GM20431 (cell line): ENCODE results near the gene SMPD1.

Experiments
- in situ Hi-C: fragments of 300-500 bp; cut with MseI, MboI; formaldehyde crosslinking; loops from one replicate; pipeline ENCODE4 v1.15.0; 2020; ENCODE audit warnings: low sequenced_read_pairs; ENCODE audit not compliant: unreplicated experiment

Gene SMPD1

DNA sequence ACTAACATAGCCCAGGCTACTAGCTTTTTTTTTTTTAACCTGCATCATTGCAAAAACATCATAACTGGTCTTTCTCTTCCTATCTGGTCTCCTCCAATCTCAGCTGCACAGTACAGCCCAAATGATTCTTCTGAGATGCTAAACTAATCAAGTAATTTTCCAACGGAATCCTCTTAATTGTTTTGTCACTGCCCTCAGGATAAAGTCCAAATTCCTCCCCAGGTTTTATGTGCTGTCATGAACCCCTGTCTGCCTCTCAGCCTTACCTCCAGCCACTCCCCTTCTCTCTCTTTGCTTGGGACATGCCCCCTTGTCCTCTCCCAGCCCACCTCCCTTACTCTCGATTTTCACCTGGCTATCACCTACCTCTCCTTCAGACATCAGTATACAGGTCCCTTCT, 16.1 kb downstream of the SMPD1 start:
- in situ Hi-C loops: no loop called here

DNA sequence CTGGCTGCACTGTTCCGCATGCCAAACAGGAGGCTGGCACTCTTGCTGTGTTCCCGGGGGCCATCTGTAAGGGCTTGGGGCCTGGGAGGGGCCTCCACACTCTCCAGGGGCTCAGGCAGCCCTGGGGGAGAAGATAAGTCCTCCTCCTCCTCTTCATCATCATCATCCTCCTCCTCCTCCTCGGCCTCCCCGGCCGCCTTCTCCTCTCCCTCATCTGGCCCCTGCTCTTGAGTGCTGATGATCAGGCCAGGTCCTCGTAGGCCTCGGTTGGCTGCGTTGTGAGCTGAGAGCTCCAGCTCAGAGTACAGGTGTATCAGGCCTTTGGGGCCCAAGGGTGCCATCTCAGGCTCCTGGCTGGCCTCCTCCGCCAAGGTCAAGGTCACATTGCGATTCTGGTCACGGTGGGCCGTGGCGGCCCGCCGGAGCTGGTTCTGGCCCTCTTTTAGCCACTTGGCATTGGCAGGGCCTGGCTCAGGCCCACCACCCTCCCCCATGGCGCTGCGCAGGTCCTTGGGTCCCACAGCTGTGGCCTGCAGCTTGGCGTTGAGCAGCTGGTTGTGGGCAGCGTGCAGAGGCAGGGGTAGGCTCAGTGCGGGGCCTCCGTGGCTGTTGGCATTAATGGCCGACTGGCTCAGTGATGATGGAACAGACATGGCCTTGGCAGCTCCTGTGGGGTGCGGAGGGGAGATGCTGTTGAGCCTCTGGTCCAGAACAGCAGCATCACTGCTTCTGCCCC, 20.6 kb downstream of the SMPD1 start:
- in situ Hi-C loops: no loop called here

DNA sequence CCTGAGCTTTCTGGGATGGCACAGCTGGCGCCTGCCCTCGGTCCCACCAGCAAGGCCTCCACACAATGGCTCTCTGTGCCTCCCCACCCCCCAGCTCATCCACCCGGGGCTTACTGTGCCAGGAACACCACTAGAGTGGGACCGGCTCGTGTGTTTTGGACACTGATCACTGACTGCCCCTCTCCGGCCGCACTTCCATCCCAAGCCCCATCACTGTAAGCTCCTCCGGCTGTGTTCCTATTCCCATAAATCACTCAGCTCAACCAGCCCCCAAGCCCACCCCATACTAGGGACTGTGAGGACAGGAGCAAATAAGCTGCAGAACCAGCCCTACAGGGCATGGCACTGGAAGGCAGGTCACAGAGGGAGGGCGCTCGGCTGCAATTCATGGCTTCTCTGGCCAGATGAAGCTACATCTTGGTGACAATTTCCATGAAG, 21.3 kb downstream of the SMPD1 start:
- in situ Hi-C loops: no loop called here

DNA sequence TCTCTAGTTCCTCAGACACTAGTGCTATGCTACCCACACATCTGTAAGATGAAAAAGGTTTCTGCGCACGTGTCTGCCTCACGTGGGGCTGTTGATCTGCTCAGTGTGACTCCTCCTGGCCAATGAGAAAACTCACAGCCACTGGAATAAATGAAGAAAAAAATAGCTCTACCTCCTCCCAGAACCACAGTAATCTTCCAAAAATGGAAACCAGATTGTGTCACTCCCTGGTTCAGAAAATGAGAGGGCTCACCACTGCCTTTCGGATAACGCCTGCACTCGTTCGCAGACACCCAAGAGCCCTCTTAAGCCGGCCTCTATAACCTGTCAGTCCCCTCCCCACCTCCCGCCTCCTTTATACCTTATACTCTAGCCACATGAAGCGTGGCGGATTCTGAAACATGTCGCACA, 23.5 kb downstream of the SMPD1 start:
- in situ Hi-C loops: no loop called here

DNA sequence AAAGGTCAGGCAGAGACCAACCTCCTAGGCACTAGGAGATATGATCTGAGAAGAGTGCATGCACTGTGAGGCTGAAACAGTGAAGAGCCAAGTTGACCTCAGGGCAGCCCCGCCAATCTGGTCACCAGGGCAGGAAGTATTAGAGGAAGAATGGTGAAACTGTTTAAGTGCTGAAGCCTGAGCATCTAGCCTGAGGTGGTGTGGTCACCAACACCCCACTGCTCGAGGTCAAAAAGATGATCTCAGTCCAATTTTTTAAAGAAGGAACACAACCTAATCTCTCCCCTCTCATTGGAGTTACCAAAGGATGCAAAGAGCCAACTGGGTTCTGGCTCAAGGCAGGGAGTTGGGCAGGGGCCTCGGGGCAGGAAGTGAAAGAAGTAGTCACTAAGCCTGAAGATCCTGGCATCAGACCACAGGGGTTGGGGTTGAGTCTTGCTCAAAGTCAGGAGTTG, 24.6 kb downstream of the SMPD1 start:
- in situ Hi-C loops: no loop called here

DNA sequence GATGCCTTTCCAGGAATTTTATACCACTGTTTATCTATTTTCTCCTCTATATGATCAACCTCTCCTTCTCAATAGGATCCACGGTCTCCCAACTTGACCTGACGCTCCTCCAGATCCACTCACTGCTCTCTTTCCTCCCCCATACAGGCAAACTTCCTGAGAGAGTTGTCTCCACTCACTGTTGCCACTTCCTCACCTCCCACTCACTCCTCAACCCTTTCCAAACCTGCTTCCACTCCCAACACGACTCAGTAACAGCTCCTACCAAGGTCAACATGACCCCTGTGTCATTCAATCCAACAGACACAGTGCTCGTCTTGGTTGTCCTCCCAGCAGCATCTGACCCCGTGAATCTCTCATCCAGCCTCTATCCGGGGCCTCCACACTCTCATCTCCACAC, 25.5 kb downstream of the SMPD1 start:
- in situ Hi-C loops: no loop called here

DNA sequence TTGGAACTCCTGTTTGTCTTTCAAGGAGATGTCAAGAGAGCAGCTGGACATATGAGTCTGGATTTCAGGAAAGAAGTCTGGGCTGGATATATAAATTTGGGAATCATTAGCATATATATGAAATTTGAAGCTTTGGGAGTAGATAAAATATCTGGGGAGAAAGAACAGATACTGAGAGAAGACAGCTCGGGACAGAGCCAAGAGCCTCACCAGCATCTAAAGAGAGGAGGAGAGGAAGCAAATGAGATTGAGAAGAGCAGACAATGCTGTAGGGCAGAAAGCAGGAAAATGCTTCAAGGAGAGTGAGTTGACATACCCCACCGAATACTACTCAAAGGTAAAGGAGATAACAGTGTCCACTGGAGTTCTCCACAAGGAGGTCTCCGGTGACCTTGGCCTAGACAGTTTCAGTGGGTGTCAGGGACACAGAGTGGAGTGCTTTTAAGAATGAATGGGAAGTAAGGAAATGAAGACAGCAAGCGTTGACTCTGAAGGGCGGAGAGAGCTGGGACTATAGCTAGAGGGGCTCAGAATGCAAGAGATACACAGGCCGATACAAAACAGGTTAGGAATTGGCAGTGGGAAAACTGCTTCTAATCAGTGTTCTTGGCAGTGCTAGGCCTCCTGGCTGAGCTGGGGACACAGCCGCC, 27.8 kb downstream of the SMPD1 start:
- in situ Hi-C loops: no loop called here

DNA sequence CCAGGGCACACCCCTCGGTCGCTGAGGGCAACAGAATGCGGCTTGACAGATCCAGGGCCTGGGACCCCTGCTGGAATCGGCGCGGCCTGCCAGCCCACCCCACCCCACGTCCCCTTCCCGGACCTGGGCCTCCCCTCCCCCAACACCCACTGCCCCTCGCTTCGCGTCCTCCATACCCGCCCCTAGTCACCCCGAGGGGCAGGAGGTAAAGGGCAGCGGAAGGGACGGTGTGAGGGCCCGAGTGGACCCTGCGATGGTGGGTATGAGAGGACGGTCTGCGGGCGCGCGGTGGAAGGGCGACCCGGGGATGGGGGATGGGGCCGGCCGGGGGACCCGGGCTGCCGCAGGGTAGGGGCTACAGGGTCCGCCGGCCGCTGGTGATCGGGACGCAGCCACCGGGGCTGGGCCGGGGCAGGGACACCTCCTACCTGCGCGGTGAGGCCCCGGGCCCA, 28.3 kb downstream of the SMPD1 start:
- in situ Hi-C loops: no loop called here

DNA sequence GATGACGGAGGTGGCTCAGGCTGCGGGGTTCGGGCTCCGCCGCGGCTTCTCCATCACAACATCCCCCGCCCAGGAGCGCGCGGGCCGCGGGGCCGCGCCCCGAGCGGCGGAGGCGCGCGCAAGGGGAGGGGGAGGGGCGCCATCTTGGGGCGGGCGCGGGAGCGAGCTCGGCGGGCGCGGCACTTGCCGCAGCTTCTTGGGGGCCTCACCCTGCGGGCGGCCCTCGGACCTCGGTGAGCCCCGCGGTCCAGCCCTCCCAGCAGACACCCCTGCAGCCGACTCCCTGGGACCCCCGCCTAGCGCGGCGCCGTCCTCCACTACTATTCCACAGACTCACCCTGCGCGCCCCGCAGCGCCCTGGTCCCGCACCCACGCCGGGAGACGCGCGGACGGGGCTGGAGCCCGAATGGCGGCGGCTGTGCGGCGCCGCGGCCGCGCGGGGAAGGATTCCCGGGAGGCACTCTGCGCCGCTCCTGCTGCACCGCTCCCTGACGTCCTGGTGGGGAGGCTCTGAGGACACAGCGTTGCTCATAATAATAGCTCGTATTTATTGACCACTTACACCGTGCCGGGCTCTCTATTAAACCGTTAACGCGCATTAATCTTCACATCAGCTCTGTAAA, 28.8 kb downstream of the SMPD1 start, which contains the start of gene APBB1:
TSS of gene APBB1 (minus strand) at position 86 of the 623 bp plus-strand sequence. CDS start 7,747 bp downstream, outside the sequence.
- in situ Hi-C loops: no loop called here

DNA sequence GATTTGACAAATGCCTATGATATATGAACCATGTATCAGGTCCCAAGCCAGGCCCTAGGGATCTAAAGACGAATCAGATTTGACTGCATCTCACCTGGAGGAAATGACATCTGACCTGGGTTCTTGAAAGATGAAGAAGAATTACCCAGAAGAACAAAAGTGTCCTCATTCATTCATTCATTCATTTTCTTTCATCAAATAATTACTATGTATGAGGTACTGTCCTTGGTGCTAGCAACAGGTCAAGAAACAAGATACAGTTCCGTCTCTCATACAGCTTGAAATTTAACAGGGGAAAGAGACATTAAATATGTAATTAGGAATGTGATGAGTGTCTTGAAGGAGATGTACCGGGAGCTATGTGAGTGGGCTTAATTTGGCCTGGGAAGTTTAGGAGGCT, 30.4 kb downstream of the SMPD1 start:
- in situ Hi-C loops: no loop called here

DNA sequence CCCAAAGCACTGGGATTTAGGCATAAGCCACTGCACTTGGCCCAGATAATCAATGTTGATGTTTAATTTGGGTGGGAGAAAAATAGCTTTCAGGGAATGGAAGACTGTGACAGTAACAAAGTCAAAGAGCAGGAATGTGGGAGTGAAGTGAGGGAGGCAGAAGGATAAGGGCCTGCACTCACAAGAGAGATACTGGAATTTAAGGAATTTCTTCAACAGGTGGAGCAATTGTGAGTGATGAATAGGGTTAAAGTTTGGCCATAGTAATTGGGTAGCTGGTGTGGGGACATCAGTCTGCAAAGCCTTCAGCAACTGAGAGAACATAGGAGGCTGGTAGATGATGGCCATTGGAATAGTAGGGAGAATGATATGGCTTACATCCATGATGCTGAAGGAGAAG, 37.2 kb downstream of the SMPD1 start:
- in situ Hi-C loops: no loop called here

DNA sequence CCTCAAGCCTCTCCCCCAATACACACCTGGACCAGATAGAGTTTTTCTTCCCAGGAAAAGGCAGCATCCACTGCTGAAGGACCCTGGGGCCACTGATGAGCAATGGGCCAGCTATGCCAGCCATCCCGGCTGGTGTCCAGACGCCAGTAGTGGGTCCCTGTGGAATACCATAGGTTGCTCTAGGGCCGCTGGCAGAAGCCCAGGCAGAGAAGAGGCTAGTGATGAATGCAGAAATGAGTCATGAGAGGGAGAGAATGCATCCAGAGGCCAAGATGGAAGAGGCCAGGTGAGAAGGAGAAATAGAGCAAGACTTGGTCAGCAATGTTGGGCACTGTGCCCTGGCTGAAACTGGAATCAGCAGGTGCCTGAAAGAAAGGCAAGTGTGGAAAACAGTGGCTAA, 41.6 kb downstream of the SMPD1 start:
- in situ Hi-C loops: no loop called here

DNA sequence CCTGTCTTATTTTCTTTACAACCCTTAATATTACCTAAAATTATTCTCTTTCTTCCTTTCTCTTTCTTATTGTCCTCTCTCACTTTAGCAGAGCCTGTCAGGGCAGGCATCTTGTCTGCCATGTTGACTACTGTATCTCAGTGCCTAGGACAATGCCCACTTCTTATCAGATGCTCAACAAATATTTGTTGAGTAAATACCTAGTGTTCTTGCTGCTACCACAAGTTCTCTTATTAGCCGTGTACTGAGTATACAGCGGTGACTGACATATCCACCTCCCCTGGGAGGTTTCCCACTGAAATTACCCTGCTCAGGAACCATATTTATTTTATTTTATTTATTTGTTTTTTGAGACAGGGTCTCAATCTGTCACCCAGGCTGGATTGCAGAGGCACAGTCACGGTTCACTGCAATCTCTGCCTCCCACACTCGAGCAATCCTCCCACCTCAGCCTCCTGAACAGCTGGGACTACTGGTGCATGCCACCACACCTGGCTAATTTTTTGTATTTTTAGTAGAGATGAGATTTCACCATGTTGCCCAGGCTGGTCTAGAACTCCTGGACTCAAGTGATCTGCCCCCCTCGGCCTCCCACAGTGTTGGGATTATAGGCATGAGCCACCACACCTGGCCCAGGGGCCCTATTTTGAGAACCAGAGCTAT, 43.9 kb downstream of the SMPD1 start:
- in situ Hi-C loops: no loop called here

DNA sequence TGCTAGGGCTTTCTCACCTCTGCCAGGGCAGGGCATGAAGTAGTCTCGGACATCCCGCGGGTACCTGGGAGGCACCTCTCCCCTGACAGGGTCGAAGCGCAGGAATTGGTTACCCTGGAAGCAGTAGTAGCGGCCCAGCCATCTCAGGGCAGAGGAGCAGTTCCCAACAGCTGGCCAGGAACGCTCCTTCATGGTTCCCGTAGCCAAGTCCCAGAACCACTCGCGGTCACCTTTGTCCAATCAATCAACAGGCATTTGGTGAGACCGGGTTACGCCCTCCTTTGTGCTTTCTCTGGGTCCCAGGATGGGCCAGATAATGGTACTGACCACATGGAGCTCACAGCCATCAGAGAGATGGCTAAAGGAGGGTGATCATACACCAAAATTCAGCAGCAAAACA, 47.1 kb downstream of the SMPD1 start:
- in situ Hi-C loops: no loop called here

DNA sequence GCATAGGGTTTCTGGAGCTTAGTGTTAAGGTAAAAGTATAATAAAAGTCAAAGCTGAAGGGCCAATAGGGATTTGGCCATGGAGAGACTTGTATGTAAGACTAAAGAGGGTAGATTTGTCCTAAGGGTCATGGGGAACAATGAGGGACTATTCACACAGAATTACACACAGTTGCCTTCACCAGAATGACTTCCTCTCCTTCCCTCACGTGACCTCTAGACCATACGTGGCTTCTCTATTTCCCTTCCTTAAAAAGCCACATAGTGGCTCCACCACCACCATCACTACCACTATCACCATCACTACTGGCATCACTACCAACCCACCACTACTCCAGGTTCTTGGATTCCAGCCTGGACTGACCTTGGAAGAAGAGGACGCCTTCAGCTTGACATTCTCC, 47.7 kb downstream of the SMPD1 start:
- in situ Hi-C loops: no loop called here

DNA sequence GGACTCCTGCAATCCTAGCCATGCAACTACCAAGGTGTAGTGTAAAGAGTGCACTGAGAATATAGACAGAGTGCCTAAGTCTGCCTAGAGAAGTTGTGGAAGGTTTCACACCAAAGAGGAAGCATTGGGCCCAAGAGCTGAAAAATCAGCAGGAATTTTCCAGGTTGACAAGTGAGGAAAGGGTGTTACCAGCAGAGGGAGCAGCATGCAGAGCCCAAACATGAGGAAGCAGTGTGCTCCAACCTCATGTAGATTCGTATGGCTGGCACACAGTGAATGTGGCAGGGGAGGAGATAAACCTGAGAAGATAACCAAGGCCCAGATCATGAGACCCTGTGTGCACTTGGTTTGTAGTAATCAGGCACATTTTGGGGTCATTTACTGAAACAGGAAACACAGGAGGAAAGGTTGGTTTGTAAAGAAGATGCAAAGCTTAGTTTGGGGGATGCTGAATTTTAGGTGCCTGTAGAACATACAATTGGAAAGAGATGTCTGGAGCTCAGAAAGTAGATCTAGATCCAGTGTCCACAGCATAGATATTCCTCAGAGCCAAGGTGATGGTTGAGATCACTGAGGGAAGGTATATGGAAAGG, 48.8 kb downstream of the SMPD1 start:
- in situ Hi-C loops: no loop called here

DNA sequence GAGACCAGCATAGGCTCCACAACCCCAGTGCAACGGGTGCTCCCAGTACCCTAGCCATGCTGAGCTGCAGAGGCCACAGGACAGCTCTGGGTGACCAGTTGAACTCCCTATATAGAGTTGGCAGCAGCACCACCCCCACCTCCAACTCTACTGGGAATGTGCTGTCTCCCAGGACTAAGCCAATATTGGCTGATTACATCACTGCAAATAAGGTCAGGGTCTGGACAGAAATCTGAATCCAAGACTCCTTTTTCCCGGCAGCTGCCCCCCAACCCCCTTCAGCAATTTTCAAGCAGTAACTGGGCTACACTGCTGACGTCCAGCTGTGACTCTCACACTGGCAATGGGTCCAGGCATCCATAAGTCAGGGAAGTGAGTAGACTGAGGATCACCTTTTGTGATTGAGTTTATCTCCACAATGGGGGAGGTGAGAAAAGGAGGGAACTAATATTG, 50.7 kb downstream of the SMPD1 start, which contains the start of gene HPX:
TSS of gene HPX (minus strand) at position 82 of the 453 bp plus-strand sequence. CDS start at position 58, 24 bp downstream.
- in situ Hi-C loops: no loop called here

DNA sequence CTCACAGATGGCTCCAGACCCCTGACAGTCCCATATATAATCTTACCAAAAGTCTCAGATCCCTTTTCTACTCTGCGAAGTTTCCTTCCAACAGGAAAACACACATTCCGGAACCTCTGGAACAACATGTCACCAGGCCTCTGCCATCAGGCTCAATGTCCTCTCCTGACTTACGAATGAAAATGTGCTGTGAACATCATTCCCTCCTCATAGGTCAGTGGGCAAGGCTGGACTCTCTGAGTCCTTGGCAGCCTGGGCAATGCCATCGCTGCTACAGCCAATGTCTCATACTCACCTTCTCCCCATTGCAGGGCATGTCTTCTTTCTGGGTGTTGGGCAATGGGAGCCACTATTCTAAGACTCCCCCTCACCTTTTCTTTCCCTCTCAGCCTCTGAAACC, 52.2 kb downstream of the SMPD1 start:
- in situ Hi-C loops: no loop called here

DNA sequence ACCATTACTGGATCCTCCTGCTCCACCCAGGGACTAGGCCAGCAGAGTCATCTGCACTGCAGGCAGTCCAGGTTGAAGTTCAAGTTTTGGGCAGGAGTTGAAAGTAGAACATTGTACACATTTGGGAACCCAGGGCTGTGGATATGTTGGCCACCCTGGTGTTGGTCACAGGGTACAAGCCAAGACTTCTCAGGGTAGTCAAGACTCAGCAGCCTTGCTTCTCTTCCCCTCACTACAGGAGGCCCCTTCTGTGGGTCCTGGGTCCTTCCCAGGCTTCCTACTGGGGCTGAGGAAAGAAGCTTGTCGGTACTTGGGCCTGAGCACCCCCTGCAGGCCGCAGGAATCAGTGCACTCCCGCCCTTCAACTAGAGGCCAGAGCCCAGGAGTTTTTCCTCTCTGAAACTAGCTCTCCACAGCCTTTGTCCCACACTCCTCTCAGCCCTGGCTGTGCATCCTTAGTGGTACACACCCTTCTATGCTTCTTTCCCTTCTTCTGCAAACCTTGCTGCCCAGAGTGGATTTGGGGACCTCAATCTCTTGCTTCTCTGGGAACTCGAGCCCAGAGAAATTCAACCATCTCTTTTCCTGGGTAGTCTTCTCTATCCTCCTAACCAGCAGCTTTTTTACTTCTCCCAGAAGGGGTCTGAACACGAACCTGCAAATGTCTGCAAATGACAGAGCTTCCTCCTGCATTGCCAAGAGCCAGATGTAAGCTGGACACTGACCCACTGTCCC, 53.2 kb downstream of the SMPD1 start:
- in situ Hi-C loops: no loop called here
